GM10248 (cell line): ENCODE results near the gene LRP6.

Source experiments
- CTCF ChIA-PET: fragments of 300-600 bp; sonication (Branson Sonifier 250); formaldehyde crosslinking; extraction: SDS; loops from one replicate; lab custom pipeline; 2021; ENCODE audit warnings: antibody characterized with exemption; lab: Yijun Ruan, JAX
- POLR2A ChIA-PET: fragments of 350-650 bp; sonication (Branson Sonifier 250); formaldehyde crosslinking; extraction: SDS; loops from one replicate; lab custom pipeline; 2020; ENCODE audit warnings: antibody characterized with exemption; lab: Yijun Ruan, JAX
- DNase-seq: peaks from one replicate; pipeline ENCODE4 v3.0.0; 2012; ENCODE audit errors: extremely low spot score
- CTCF ChIP-seq: IDR thresholded peaks from 2 replicates; pipeline ENCODE4 v1.5.1; 2012; ENCODE audit warnings: mild to moderate bottlenecking, low read depth; ENCODE audit errors: extremely low read depth, missing control alignments, control extremely low read depth

LRP6 gene

GRCh38 chr12:12107678-12108077, 159.2 kb downstream of the LRP6 start:
- TF ChIP-seq CTCF = no peak
- ChIA-PET POLR2A (no interaction called here), CTCF (interaction anchor here (1.6 kb wide), 1 partner anchor 65 kb away, joined by 4 read pairs; no protein-coding TSS in a partner anchor)

GRCh38 chr12:12099102-12099501, 167.7 kb downstream of the LRP6 start:
- DNase-seq = no peak
- TF ChIP-seq CTCF = no peak
- POLR2A ChIA-PET = no interaction called here
- CTCF ChIA-PET = interaction anchor here (3.8 kb wide), 1 partner anchor 15 kb away, joined by 14 read pairs; no protein-coding TSS in a partner anchor

More at GRCh38 chr12:12107678-12108077, 159.2 kb downstream of the LRP6 start:
- no peak for DNase-seq

GRCh38 chr12:12098691-12099015, 168.2 kb downstream of the LRP6 start:
- TF ChIP-seq CTCF = no peak
- POLR2A ChIA-PET = no interaction called here

GRCh38 chr12:12097891-12098690, 168.8 kb downstream of the LRP6 start:
- POLR2A ChIA-PET = no interaction called here
- no peak for TF ChIP-seq CTCF
- DNase-seq = no peak
- CTCF ChIA-PET = interaction anchor here (1.0 to 3.8 kb wide), 4 partner anchors 11 to 20 kb away, joined by 3 to 14 read pairs (median 5); no protein-coding TSS in a partner anchor

More at GRCh38 chr12:12098691-12099015, 168.2 kb downstream of the LRP6 start:
- no peak for DNase-seq
- CTCF ChIA-PET = interaction anchor here (1.1 to 3.8 kb wide), 3 partner anchors 12 to 19 kb away, joined by 5 to 14 read pairs (median 5); no protein-coding TSS in a partner anchor

- CTCF ChIA-PET = interaction anchor here (1.1 to 1.9 kb wide), 6 partner anchors 8 to 233 kb away, joined by 3 to 6 read pairs (median 4); no protein-coding TSS in a partner anchor
- DNase-seq = no peak
- POLR2A ChIA-PET = no interaction called here
- no peak for TF ChIP-seq CTCF
These were observed 171.8 kb downstream of the LRP6 start for GRCh38 chr12:12095021-12095420.

GRCh38 chr12:12094481-12094880, 172.4 kb downstream of the LRP6 start:
- no peak for TF ChIP-seq CTCF
- POLR2A ChIA-PET = no interaction called here
- CTCF ChIA-PET = interaction anchor here (1.1 to 1.9 kb wide), 5 partner anchors 10 to 233 kb away, joined by 3 to 7 read pairs (median 4); no protein-coding TSS in a partner anchor
- DNase-seq = no peak
